Stimulated activated CD8-positive, alpha-beta memory T cell treated with anti-CD3 and anti-CD28 coated beads, Interleukin-4, amount 100 ng/mL, for 4 hours (primary cell): ENCODE results near the gene STK17B.
A peak's percentile ranks its signal among the peaks of the same experiment; 100 is the strongest.
"Not testable (repeated sequence)": the region's sequence is repeated elsewhere in the genome, so short reads cannot be mapped to it uniquely, and the experiment has no call there.

Source experiments
- DNase-seq, 2 donors: peaks; one replicate each; pipeline ENCODE4 v3.0.0-alpha.2; 2020; ENCODE audit warnings: low read depth in 2 of 2, low spot score in 1 of 2

The STK17B gene

GRCh38 chr2:196171248-196171871 lies at the start of gene STK17B:
STK17B (minus strand) TSS chr2:196171578; CDS start chr2:196163383, 8,195 bp downstream.
- peak; percentile 93 to 95 for DNase-seq

GRCh38 chr2:196220671-196221070 lies 49.3 kb upstream of the STK17B start:
- DNase-seq = no peak

- DNase-seq = no peak
These were observed 48.3 kb upstream of the STK17B start for GRCh38 chr2:196219671-196220070.

GRCh38 chr2:196218106-196218505 lies 46.7 kb upstream of the STK17B start:
- DNase-seq = no peak

- no peak for DNase-seq
These were observed 45.7 kb upstream of the STK17B start for GRCh38 chr2:196217116-196217515.

- no peak for DNase-seq
These were observed 44.0 kb upstream of the STK17B start for GRCh38 chr2:196215376-196215775.

GRCh38 chr2:196214156-196214555 lies 42.8 kb upstream of the STK17B start:
- DNase-seq = no peak

GRCh38 chr2:196213252-196213980 lies 42.0 kb upstream of the STK17B start:
- DNase-seq = no peak

- no peak for DNase-seq
These were observed 37.5 kb upstream of the STK17B start for GRCh38 chr2:196208915-196209314.

- no peak for DNase-seq
These were observed 35.4 kb upstream of the STK17B start for GRCh38 chr2:196206804-196207203.

- DNase-seq = no peak
These were observed 34.6 kb upstream of the STK17B start for GRCh38 chr2:196205881-196206435.

GRCh38 chr2:196205011-196205766 lies 33.8 kb upstream of the STK17B start:
- no peak for DNase-seq

- no peak for DNase-seq
These were observed 30.0 kb upstream of the STK17B start for GRCh38 chr2:196201229-196202009.

- no peak for DNase-seq
These were observed 29.2 kb upstream of the STK17B start for GRCh38 chr2:196200557-196200956.

- no peak for DNase-seq
These were observed 24.4 kb upstream of the STK17B start for GRCh38 chr2:196195758-196196157.

- no peak for DNase-seq
These were observed 23.9 kb upstream of the STK17B start for GRCh38 chr2:196195302-196195701.

GRCh38 chr2:196191541-196191940 lies 20.2 kb upstream of the STK17B start:
- DNase-seq = no peak

GRCh38 chr2:196187898-196188458 lies 16.6 kb upstream of the STK17B start:
- no peak for DNase-seq

- not testable (repeated sequence) for DNase-seq
These were observed 15.9 kb upstream of the STK17B start for GRCh38 chr2:196187175-196187700.

- DNase-seq = no peak
These were observed 15.0 kb upstream of the STK17B start for GRCh38 chr2:196186266-196186980.
